ENCODE measurements around the gene HIPK2. TPM values are rescaled to one million over a fixed set of nuclear protein-coding genes. Genes with fewer than 3 reads are reported as not detected.
"Not testable (repeated sequence)": the region's sequence is repeated elsewhere in the genome, so short reads cannot be mapped to it uniquely, and the experiment has no call there.

The HIPK2 gene
- polyA plus RNA-seq, 3 donors, result 1.6 to 12.1 (median 3.0) TPM

DNA sequence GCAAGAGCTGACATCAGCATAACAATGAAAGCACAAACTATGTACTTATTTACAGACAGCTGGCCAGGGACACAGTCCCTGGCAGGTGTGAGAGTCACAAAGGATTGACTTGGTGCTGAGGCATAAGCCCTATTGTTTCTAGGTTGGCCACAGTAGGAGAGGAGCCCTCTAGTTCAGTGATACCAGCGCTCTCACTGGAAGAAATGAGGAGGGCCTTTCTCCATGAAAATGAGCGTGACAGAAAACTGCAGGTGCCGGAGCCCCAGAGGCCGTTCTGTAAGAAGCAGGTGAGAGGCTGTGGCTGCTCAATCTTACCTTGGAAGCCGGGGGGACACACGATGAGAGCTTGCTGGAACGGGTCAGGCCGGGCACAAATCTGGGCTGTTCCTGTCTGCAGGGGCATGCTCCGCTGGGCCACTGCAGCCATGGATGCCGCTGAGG lies 163.8 kb downstream of the HIPK2 start:
- Mint-ChIP-seq H3K36me3 (peaks cover 82 to 92% of the 10 kb centered on the region in 2 donors), H3K4me3 (no peak overlapping the region), H3K27ac (no peak overlapping the region), H3K27me3 (ENCODE audit: low read depth in 3 of 3) (no peaks in the 10 kb centered on the region), H3K9me3 (no peaks in the 10 kb centered on the region), H3K4me1 (no peaks in the 10 kb centered on the region)
- no peak overlapping the region for H3K4me2 ChIP-seq (replicated peaks; ENCODE audit: extremely low read depth, low read length, poor library complexity, severe bottlenecking)
- intact Hi-C loops (cut with micrococcal nuclease), result no loop called here
- no peak for DNase-seq
- no peaks in the 10 kb centered on the region for H3K79me2 ChIP-seq (ENCODE audit: insufficient read depth, low read length)
- no peaks in the 10 kb centered on the region for H3K4me1 ChIP-seq (ENCODE audit: control insufficient read depth in 1 of 2, insufficient read depth in 2 of 2, low read length in 2 of 2)
- H3K9me3 ChIP-seq (replicated peaks in 1 of 2; ENCODE audit: control insufficient read depth in 1 of 2, insufficient read depth in 1 of 2, low read length in 2 of 2), result no peaks in the 10 kb centered on the region
- H3K27ac ChIP-seq (ENCODE audit: low read depth in 1 of 2, low read length in 2 of 2), result no peak overlapping the region
- H3K36me3 ChIP-seq (replicated peaks in 1 of 2; ENCODE audit: control insufficient read depth in 1 of 2, insufficient read depth in 2 of 2, low read length in 2 of 2), result peaks cover 90 to 100% of the 10 kb centered on the region in 2 donors
- WGBS (ENCODE audit: insufficient coverage), result 97% methylated on average over 9 of the region's 10 CpGs
- H4K20me1 ChIP-seq (ENCODE audit: insufficient read depth, low read length), result peaks cover 12% of the 10 kb centered on the region
- H3K9ac ChIP-seq (ENCODE audit: insufficient read depth, low read length, poor library complexity, severe bottlenecking), result no peak overlapping the region
- no peak overlapping the region for H2AFZ ChIP-seq (ENCODE audit: insufficient read depth, low read depth, low read length, poor library complexity, severe bottlenecking)
- no peaks in the 10 kb centered on the region for H3K27me3 ChIP-seq (ENCODE audit: control insufficient read depth in 2 of 2, insufficient read depth in 2 of 2, low read length in 2 of 2)
- TF ChIP-seq, protein P1, sequence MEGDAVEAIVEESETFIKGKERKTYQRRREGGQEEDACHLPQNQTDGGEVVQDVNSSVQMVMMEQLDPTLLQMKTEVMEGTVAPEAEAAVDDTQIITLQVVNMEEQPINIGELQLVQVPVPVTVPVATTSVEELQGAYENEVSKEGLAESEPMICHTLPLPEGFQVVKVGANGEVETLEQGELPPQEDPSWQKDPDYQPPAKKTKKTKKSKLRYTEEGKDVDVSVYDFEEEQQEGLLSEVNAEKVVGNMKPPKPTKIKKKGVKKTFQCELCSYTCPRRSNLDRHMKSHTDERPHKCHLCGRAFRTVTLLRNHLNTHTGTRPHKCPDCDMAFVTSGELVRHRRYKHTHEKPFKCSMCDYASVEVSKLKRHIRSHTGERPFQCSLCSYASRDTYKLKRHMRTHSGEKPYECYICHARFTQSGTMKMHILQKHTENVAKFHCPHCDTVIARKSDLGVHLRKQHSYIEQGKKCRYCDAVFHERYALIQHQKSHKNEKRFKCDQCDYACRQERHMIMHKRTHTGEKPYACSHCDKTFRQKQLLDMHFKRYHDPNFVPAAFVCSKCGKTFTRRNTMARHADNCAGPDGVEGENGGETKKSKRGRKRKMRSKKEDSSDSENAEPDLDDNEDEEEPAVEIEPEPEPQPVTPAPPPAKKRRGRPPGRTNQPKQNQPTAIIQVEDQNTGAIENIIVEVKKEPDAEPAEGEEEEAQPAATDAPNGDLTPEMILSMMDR (IDR thresholded peaks at IDR 0.05), result no peak
- H3K4me3 ChIP-seq (replicated peaks in 1 of 3; ENCODE audit: low read depth in 2 of 3, low read length in 3 of 3), result no peak overlapping the region

DNA sequence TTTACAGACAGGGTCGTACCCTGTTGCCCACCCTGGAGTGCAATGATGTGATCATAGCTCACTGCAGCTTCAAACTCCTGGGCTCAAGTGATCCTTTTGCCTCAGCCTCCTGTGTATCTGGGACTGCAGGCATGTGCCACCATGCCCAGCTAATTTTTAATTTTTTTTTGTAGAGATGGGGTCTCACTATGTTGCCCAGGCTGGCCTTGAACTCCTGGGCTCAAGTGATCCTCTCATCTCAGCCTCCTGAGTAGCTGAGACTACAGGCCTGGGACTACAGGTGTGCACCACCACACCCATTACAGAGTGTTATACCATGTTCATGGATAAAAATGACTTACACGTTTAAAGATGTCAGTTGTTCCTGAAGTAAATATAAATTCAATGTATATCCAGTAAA lies 166.2 kb downstream of the HIPK2 start:
- intact Hi-C loops (cut with micrococcal nuclease); H3K27ac Mint-ChIP-seq; H3K4me3 Mint-ChIP-seq: not testable (repeated sequence)

More for the DNA sequence above, 166.2 kb downstream of the HIPK2 start:
- WGBS (ENCODE audit: insufficient coverage), result no CpG with 5 or more reads among the region's 2 CpGs
- H3K4me3 ChIP-seq (replicated peaks in 1 of 3; ENCODE audit: low read depth in 2 of 3, low read length in 3 of 3); DNase-seq; H3K4me2 ChIP-seq (replicated peaks; ENCODE audit: extremely low read depth, low read length, poor library complexity, severe bottlenecking); H3K4me1 ChIP-seq (ENCODE audit: control insufficient read depth in 1 of 2, insufficient read depth in 2 of 2, low read length in 2 of 2); H3K9me3 ChIP-seq (replicated peaks in 1 of 2; ENCODE audit: control insufficient read depth in 1 of 2, insufficient read depth in 1 of 2, low read length in 2 of 2); H3K4me1 Mint-ChIP-seq; H2AFZ ChIP-seq (ENCODE audit: insufficient read depth, low read depth, low read length, poor library complexity, severe bottlenecking); H3K79me2 ChIP-seq (ENCODE audit: insufficient read depth, low read length); H3K9me3 Mint-ChIP-seq; H3K27ac ChIP-seq (ENCODE audit: low read depth in 1 of 2, low read length in 2 of 2); H3K9ac ChIP-seq (ENCODE audit: insufficient read depth, low read length, poor library complexity, severe bottlenecking); H3K27me3 Mint-ChIP-seq (ENCODE audit: low read depth in 3 of 3); H3K27me3 ChIP-seq (ENCODE audit: control insufficient read depth in 2 of 2, insufficient read depth in 2 of 2, low read length in 2 of 2); H4K20me1 ChIP-seq (ENCODE audit: insufficient read depth, low read length): not testable (repeated sequence)
- H3K36me3 Mint-ChIP-seq, result peaks cover 80 to 90% of the 10 kb centered on the region in 2 donors
- peaks cover 85 to 97% of the 10 kb centered on the region in 2 donors for H3K36me3 ChIP-seq (replicated peaks in 1 of 2; ENCODE audit: control insufficient read depth in 1 of 2, insufficient read depth in 2 of 2, low read length in 2 of 2)

Measured in CD14-positive monocyte (primary cell).